ENCODE measurements around the gene UBR2. TPM values are rescaled to one million over a fixed set of nuclear protein-coding genes. Genes with fewer than 3 reads are reported as not detected.
A peak's percentile ranks its signal among the peaks of the same experiment; 100 is the strongest.

UBR2 gene
- total RNA-seq, 1 donor, result 31.5 TPM

DNA sequence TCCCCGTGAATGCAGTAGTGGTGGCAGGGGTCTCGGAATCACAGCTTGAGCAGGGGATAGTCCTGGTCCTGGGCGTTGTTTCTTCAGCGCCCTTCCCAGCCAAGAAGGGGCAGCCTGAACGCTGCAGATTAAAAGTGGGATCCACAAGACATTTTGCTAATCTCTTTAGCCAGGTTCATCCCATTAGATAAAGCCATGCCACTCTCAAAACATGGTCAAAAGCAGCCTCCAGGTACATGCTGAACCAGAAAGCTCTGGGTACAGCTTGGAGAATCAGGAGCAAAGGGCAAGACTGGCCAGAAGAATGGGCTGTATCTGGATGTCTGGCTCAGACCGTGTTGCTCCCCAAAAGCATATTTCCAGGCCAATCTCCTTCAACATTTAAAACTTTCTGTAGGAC is 158.7 kb downstream of the UBR2 start, which contains the start of gene PRPH2:
PRPH2 (minus strand) TSS at position 101 of the 400 bp plus-strand sequence. CDS start 263 bp downstream, outside the sequence.
- Histone ChIP-seq H3K27ac (ENCODE audit: low read depth, low read length) (no peak within 1 kb of the TSS), H2AFZ (ENCODE audit: low read length) (no peak within 1 kb of the TSS), H3K36me3 (ENCODE audit: insufficient read depth, low read length) (no peaks in the 10 kb centered on the region), H3K9me3 (ENCODE audit: low read depth, low read length) (no peaks in the 10 kb centered on the region), H3K4me1 (ENCODE audit: insufficient read depth, low read length) (peaks cover 11% of the 10 kb centered on the region), H3K4me2 (ENCODE audit: insufficient read depth, low read length) (no peak within 1 kb of the TSS), H3K4me3 (ENCODE audit: insufficient read depth, low read length) (no peak within 1 kb of the TSS), H4K20me1 (ENCODE audit: insufficient read depth, low read length) (no peaks in the 10 kb centered on the region), H3K27me3 (ENCODE audit: insufficient read depth, low read length) (no peaks in the 10 kb centered on the region), H3K79me2 (ENCODE audit: insufficient read depth, low read length) (no peaks in the 10 kb centered on the region)
- no peak for DNase-seq (ENCODE audit: insufficient read length, low spot score, missing footprints)
- TF ChIP-seq, protein P1, sequence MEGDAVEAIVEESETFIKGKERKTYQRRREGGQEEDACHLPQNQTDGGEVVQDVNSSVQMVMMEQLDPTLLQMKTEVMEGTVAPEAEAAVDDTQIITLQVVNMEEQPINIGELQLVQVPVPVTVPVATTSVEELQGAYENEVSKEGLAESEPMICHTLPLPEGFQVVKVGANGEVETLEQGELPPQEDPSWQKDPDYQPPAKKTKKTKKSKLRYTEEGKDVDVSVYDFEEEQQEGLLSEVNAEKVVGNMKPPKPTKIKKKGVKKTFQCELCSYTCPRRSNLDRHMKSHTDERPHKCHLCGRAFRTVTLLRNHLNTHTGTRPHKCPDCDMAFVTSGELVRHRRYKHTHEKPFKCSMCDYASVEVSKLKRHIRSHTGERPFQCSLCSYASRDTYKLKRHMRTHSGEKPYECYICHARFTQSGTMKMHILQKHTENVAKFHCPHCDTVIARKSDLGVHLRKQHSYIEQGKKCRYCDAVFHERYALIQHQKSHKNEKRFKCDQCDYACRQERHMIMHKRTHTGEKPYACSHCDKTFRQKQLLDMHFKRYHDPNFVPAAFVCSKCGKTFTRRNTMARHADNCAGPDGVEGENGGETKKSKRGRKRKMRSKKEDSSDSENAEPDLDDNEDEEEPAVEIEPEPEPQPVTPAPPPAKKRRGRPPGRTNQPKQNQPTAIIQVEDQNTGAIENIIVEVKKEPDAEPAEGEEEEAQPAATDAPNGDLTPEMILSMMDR (IDR thresholded peaks at IDR 0.05; ENCODE audit: extremely low read depth, low read depth, low read length), result no peak

DNA sequence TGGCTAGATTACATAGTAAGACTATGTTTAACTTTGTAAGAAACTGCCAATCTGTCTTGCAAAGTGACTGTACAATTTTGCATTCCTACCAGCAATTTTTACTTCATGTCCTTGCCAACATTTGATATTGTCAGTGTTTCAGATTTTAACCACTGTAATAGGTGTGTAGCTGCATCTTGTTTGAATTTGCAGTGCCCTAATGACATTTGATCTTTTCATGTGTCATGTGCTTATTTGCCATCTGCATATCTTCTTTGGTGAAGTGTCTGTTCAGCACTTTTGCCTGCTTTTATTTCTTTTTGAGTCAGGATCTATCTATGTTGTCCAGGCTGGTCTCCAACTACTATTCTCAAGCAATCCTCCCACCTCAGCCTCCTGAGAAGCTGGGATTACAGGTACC is 161.0 kb downstream of the UBR2 start:
- H3K36me3 ChIP-seq (ENCODE audit: insufficient read depth, low read length), result no peaks in the 10 kb centered on the region
- H3K79me2 ChIP-seq (ENCODE audit: insufficient read depth, low read length), result no peaks in the 10 kb centered on the region
- no peak overlapping the region for H3K4me2 ChIP-seq (ENCODE audit: insufficient read depth, low read length)
- H3K27me3 ChIP-seq (ENCODE audit: insufficient read depth, low read length), result no peaks in the 10 kb centered on the region
- H3K9me3 ChIP-seq (ENCODE audit: low read depth, low read length), result no peaks in the 10 kb centered on the region
- H3K4me3 ChIP-seq (ENCODE audit: insufficient read depth, low read length), result no peak overlapping the region
- H3K27ac ChIP-seq (ENCODE audit: low read depth, low read length), result no peak overlapping the region
- peak; percentile 63 for DNase-seq (ENCODE audit: insufficient read length, low spot score, missing footprints)
- H2AFZ ChIP-seq (ENCODE audit: low read length), result no peak overlapping the region
- TF ChIP-seq, protein P1 (IDR thresholded peaks at IDR 0.05; ENCODE audit: extremely low read depth, low read depth, low read length), result no peak
- peaks cover 11% of the 10 kb centered on the region for H3K4me1 ChIP-seq (ENCODE audit: insufficient read depth, low read length)
- no peaks in the 10 kb centered on the region for H4K20me1 ChIP-seq (ENCODE audit: insufficient read depth, low read length)

DNA sequence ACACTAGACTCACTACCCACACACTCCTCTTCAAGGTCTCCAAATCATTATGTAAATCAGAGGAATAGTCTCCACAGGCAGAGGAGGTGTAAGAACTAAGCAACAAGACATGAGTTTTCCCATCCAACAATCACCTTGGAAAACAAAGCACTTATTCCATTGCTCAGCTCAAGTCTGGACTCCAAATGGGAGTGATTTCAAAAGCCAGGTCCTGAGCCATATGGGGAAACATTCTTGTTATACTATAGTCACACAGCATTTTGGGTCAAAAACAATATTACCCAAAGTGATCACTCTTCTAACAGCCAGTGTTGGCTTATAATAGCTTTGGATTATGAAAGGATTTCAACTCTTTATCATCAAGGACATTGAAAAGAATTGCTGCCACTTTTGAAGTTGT is 162.2 kb downstream of the UBR2 start:
- Histone ChIP-seq H3K4me3 (ENCODE audit: insufficient read depth, low read length) (no peak overlapping the region), H3K27me3 (ENCODE audit: insufficient read depth, low read length) (no peaks in the 10 kb centered on the region), H2AFZ (ENCODE audit: low read length) (peak overlapping the region; percentile 55), H3K27ac (ENCODE audit: low read depth, low read length) (peak overlapping the region; percentile 6), H3K79me2 (ENCODE audit: insufficient read depth, low read length) (no peaks in the 10 kb centered on the region), H3K4me1 (ENCODE audit: insufficient read depth, low read length) (peaks cover 7% of the 10 kb centered on the region), H3K9me3 (ENCODE audit: low read depth, low read length) (no peaks in the 10 kb centered on the region), H3K4me2 (ENCODE audit: insufficient read depth, low read length) (peak overlapping the region; percentile 96), H4K20me1 (ENCODE audit: insufficient read depth, low read length) (no peaks in the 10 kb centered on the region), H3K36me3 (ENCODE audit: insufficient read depth, low read length) (no peaks in the 10 kb centered on the region)
- TF ChIP-seq, protein P1 (IDR thresholded peaks at IDR 0.05; ENCODE audit: extremely low read depth, low read depth, low read length), result no peak
- no peak for DNase-seq (ENCODE audit: insufficient read length, low spot score, missing footprints)

DNA sequence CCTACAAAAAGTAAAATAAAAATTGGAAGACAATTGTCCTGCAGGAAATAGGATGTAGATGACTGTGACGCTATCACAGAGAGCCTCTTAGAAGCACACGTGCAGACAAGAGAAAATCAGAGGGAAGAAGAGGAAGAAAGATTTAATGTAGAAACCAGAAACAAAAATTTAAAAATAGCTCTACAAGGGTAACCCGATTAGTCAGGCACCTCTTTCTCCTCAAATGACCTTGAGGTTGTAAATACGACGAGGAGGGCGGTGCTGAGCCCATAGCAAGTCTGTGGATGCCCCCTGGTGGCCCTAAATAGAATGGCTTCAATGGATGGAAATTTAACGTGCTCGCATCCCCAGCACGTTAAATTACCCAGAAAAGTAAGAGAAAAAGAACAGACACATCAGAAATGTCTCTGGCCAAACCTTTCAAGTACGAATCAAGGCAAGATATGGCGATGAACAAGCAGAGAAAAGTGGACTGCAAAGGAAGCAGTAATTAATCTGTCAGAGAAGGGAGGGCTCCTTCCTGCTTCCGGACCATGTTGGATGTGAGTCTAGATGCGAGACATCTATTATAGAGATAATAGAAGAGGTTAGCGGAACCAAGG is 162.8 kb downstream of the UBR2 start:
- Histone ChIP-seq H3K4me1 (ENCODE audit: insufficient read depth, low read length) (peaks cover 7% of the 10 kb centered on the region), H3K27ac (ENCODE audit: low read depth, low read length) (peak overlapping the region; percentile 66), H3K4me2 (ENCODE audit: insufficient read depth, low read length) (peak overlapping the region; percentile 96), H3K27me3 (ENCODE audit: insufficient read depth, low read length) (no peaks in the 10 kb centered on the region), H4K20me1 (ENCODE audit: insufficient read depth, low read length) (no peaks in the 10 kb centered on the region), H3K4me3 (ENCODE audit: insufficient read depth, low read length) (peak overlapping the region; percentile 72), H3K9me3 (ENCODE audit: low read depth, low read length) (no peaks in the 10 kb centered on the region), H3K79me2 (ENCODE audit: insufficient read depth, low read length) (no peaks in the 10 kb centered on the region), H2AFZ (ENCODE audit: low read length) (peak overlapping the region; percentile 98), H3K36me3 (ENCODE audit: insufficient read depth, low read length) (no peaks in the 10 kb centered on the region)
- TF ChIP-seq, protein P1 (IDR thresholded peaks at IDR 0.05; ENCODE audit: extremely low read depth, low read depth, low read length), result peak; percentile 98
- peak; percentile 93 for DNase-seq (ENCODE audit: insufficient read length, low spot score, missing footprints)

All from osteoblast (primary cell).